PC-9 (cell line): Measurements from ENCODE around the gene MPPED2. TPM values are rescaled to one million over a fixed set of nuclear protein-coding genes. Genes with fewer than 3 reads are reported as not detected.

Experiments used
- BruUV-seq: library from RNA; stranded (reverse); fragments of 400-500 nt; replicated peaks from 2 replicates; lab custom pipeline; 2021; lab: Mats Ljungman, UMichigan
- CTCF ChIA-PET: fragments of 300-600 bp; sonication (Branson Sonifier 250); formaldehyde crosslinking; loops from one replicate; lab custom pipeline; 2022; ENCODE audit warnings: antibody characterized with exemption; lab: Charles Lee
- POLR2A ChIA-PET: fragments of 300-600 bp; sonication (Branson Sonifier 250); formaldehyde crosslinking; loops from one replicate; lab custom pipeline; 2022; ENCODE audit warnings: antibody characterized with exemption; ENCODE audit not compliant: unreplicated experiment; lab: Charles Lee
- DNase-seq, 2 experiments: peaks; one replicate each; pipeline versions ENCODE4 v3.0.0 to v3.0.0-alpha.2; 2015 to 2022; ENCODE audit warnings: mixed read lengths in 1 of 2
- H2AFZ ChIP-seq: fragments of 200-600 bp; sonication (generic); 2 replicates; pipeline ENCODE4 v1.8.1; 2017; ENCODE audit warnings: antibody characterized with exemption
- H3F3A ChIP-seq: fragments of 200-600 bp; sonication (generic); 2 replicates; pipeline ENCODE4 v1.8.1; 2017; ENCODE audit warnings: antibody characterized with exemption, mild to moderate bottlenecking, low read depth; ENCODE audit not compliant: insufficient read depth
- H3K27ac ChIP-seq: fragments of 200-600 bp; sonication (generic); 2 replicates; pipeline ENCODE4 v1.6.1; 2016; ENCODE audit warnings: mixed run types
- H3K27me3 ChIP-seq: fragments of 200-600 bp; sonication (generic); 2 replicates; pipeline ENCODE4 v1.6.1; 2016; ENCODE audit warnings: low read depth, mixed run types; ENCODE audit not compliant: insufficient read depth
- H3K36me3 ChIP-seq: fragments of 200-600 bp; sonication (generic); 2 replicates; pipeline ENCODE4 v1.6.1; 2016; ENCODE audit warnings: low read depth, mixed run types
- H3K4me1 ChIP-seq: fragments of 200-600 bp; sonication (generic); replicated peaks from 2 replicates; pipeline ENCODE4 v1.6.1; 2016; ENCODE audit warnings: mixed run types; ENCODE audit not compliant: insufficient read depth
- H3K4me2 ChIP-seq: fragments of 200-600 bp; sonication (generic); 2 replicates; pipeline ENCODE4 v1.6.1; 2017; ENCODE audit warnings: mixed run types
- H3K4me3 ChIP-seq: fragments of 200-600 bp; sonication (generic); 2 replicates; pipeline ENCODE4 v1.6.1; 2016; ENCODE audit warnings: mixed run types
- H3K79me2 ChIP-seq: fragments of 200-600 bp; sonication (generic); 2 replicates; pipeline ENCODE4 v1.6.1; 2017; ENCODE audit warnings: low read depth, mixed run types
- H3K9me2 ChIP-seq: fragments of 200-600 bp; sonication (generic); 2 replicates; pipeline ENCODE4 v1.8.1; 2017; ENCODE audit warnings: mild to moderate bottlenecking; ENCODE audit not compliant: insufficient read depth
- H3K9me3 ChIP-seq: fragments of 200-600 bp; sonication (generic); 2 replicates; pipeline ENCODE4 v1.8.1; 2016; ENCODE audit warnings: low read depth; ENCODE audit not compliant: insufficient read depth
- H4K20me1 ChIP-seq: fragments of 200-600 bp; sonication (generic); 2 replicates; pipeline ENCODE4 v1.8.1; 2017; ENCODE audit not compliant: insufficient read depth
- EZH2 ChIP-seq: fragments of 200-600 bp; sonication (generic); IDR thresholded peaks from 2 replicates; pipeline ENCODE4 v1.8.0; 2017; ENCODE audit warnings: antibody characterized with exemption, low read depth
- intact Hi-C: fragments of 100-400 bp; cut with micrococcal nuclease; formaldehyde crosslinking; loops from one replicate; pipeline ENCODE4 v1.10.0; 2022; ENCODE audit not compliant: unreplicated experiment
- total RNA-seq: library from RNA; stranded (reverse); gene quantifications from 2 replicates; pipeline ENCODE4 v1.2.3, GENCODE V29; 2021
- TF ChIP-seq, protein P1 (sequence below): fragments of 200-600 bp; sonication (generic); conservative IDR thresholded peaks from 2 replicates; pipeline ENCODE4 v1.6.1; 2017; ENCODE audit warnings: mixed run types, antibody characterized with exemption, mild to moderate bottlenecking, moderate library complexity

Gene MPPED2
- total RNA-seq, 1 experiment from 2014 or later: not detected

DNA sequence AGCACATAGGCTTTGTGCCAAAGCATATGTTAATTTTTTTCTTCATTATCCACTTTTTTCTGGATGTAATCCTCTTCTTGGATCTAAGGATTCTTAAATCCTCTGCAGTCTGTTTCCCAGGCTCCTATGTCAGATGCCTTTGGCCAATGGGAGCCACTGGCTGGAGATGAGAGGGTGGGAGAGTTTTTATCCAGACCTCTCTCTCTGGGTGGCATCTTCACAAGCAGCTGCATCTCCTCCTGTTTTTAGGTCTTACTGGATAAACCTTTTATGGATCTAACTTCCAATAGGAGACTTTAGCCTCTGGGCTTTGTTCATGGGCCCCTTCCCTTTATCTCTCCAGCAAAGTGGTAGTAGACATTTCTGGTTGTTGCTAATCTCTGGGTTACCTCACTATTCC lies 22.4 kb upstream of the MPPED2 start:
- no peak overlapping the region for H3K4me2 ChIP-seq
- DNase-seq: no peak
- H3K4me1 ChIP-seq: no peaks in the 10 kb centered on the region
- no peaks in the 10 kb centered on the region for H3K36me3 ChIP-seq
- no peaks in the 10 kb centered on the region for H3K79me2 ChIP-seq
- no TSS peak for BruUV-seq
- no peaks in the 10 kb centered on the region for H3K9me2 ChIP-seq
- no peak overlapping the region for H2AFZ ChIP-seq
- TF ChIP-seq, protein P1, sequence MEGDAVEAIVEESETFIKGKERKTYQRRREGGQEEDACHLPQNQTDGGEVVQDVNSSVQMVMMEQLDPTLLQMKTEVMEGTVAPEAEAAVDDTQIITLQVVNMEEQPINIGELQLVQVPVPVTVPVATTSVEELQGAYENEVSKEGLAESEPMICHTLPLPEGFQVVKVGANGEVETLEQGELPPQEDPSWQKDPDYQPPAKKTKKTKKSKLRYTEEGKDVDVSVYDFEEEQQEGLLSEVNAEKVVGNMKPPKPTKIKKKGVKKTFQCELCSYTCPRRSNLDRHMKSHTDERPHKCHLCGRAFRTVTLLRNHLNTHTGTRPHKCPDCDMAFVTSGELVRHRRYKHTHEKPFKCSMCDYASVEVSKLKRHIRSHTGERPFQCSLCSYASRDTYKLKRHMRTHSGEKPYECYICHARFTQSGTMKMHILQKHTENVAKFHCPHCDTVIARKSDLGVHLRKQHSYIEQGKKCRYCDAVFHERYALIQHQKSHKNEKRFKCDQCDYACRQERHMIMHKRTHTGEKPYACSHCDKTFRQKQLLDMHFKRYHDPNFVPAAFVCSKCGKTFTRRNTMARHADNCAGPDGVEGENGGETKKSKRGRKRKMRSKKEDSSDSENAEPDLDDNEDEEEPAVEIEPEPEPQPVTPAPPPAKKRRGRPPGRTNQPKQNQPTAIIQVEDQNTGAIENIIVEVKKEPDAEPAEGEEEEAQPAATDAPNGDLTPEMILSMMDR: no peak
- TF ChIP-seq EZH2: no peak
- ChIA-PET POLR2A (no interaction called here), CTCF (no interaction called here)
- H3K4me3 ChIP-seq: no peak overlapping the region
- no peaks in the 10 kb centered on the region for H3F3A ChIP-seq
- no peak overlapping the region for H3K27ac ChIP-seq
- H3K9me3 ChIP-seq: no peaks in the 10 kb centered on the region
- intact Hi-C loops: no loop called here
- no peaks in the 10 kb centered on the region for H4K20me1 ChIP-seq
- no peaks in the 10 kb centered on the region for H3K27me3 ChIP-seq

DNA sequence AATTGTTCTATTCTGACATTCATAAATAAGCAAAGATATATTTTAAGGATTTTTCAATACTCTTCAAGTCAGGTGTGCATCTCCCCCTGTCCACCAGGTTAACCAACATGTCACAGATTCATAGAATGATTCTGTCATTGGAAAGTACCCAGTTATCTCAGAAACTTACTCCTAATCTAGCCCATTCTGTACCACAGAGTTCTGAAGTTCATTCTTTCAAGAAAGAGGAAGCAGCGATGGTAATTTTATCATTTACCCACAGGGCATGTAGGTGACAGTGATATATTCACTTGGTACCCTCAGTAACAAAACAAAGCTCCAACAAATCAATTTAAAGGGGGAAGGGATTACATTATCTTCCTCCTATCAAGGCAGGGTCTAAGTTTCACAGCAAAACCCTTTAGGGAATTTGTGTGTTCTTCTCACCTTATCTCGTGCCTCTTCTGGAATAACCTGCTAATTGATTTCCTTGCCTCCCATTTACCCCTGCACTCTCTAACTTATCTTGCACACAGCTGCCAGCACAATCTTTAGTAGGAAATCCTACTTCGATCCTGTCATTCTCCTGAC lies 19.0 kb upstream of the MPPED2 start:
- CTCF ChIA-PET: no interaction called here

DNA sequence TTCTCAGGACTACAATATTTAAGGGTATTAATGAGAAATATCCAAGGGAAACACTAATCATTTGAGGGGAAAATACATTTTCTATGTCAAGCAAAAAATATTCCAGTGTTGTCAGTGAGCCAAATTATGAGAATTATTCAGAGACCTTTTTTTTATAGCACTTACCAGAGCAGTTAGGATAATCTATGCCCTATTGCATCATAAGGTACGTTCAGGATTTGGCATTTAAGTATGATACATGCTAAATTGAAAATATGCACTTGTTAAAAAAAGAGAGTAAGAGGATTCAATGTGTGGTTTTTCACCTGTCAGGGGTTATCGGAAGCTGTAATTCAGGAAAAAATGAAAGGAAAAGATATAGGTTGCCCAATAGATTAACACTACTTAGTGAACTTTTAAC lies 17.2 kb upstream of the MPPED2 start:
- H3F3A ChIP-seq: no peaks in the 10 kb centered on the region
- H3K27ac ChIP-seq: no peak overlapping the region
- H3K79me2 ChIP-seq: no peaks in the 10 kb centered on the region
- intact Hi-C loops: no loop called here
- H3K4me1 ChIP-seq: no peaks in the 10 kb centered on the region
- no peak for DNase-seq
- H3K36me3 ChIP-seq: no peaks in the 10 kb centered on the region
- no peak overlapping the region for H3K4me3 ChIP-seq
- no TSS peak for BruUV-seq
- no peaks in the 10 kb centered on the region for H4K20me1 ChIP-seq
- no peak for TF ChIP-seq EZH2
- TF ChIP-seq, protein P1: no peak
- ChIA-PET POLR2A (no interaction called here), CTCF (no interaction called here)
- no peak overlapping the region for H3K4me2 ChIP-seq
- no peaks in the 10 kb centered on the region for H3K9me2 ChIP-seq
- no peak overlapping the region for H2AFZ ChIP-seq
- no peaks in the 10 kb centered on the region for H3K27me3 ChIP-seq
- H3K9me3 ChIP-seq: no peaks in the 10 kb centered on the region

More for the DNA sequence above, 19.0 kb upstream of the MPPED2 start:
- TF ChIP-seq, protein P1: no peak
- no peak for TF ChIP-seq EZH2
- H3K79me2 ChIP-seq: no peaks in the 10 kb centered on the region
- H3K27me3 ChIP-seq: no peaks in the 10 kb centered on the region
- no peaks in the 10 kb centered on the region for H3K4me1 ChIP-seq
- H2AFZ ChIP-seq: no peak overlapping the region
- no peak overlapping the region for H3K4me2 ChIP-seq
- BruUV-seq: no TSS peak
- no peaks in the 10 kb centered on the region for H3F3A ChIP-seq
- POLR2A ChIA-PET: no interaction called here
- H3K9me3 ChIP-seq: no peaks in the 10 kb centered on the region
- no peak overlapping the region for H3K27ac ChIP-seq
- intact Hi-C loops: no loop called here
- no peaks in the 10 kb centered on the region for H3K36me3 ChIP-seq
- H3K9me2 ChIP-seq: no peaks in the 10 kb centered on the region
- no peak overlapping the region for H3K4me3 ChIP-seq
- no peaks in the 10 kb centered on the region for H4K20me1 ChIP-seq
- DNase-seq: no peak
